Breast epithelium (tissue), 3 donors: ENCODE data around the gene TM9SF4.

Source experiments
- CTCF ChIP-seq, 3 donors: fragments of 450-650 bp; IDR thresholded peaks; one replicate each; pipeline ENCODE4 v1.5.1; 2016 to 2017; ENCODE audit warnings: antibody characterized with exemption in 3 of 3, mild to moderate bottlenecking in 3 of 3, moderate library complexity in 3 of 3
- POLR2A ChIP-seq: fragments of 450-650 bp; IDR thresholded peaks from one replicate; pipeline ENCODE4 v1.6.1; 2016; ENCODE audit warnings: antibody characterized with exemption, mild to moderate bottlenecking, moderate library complexity
- POLR2AphosphoS5 ChIP-seq, 3 donors: sonication (generic); formaldehyde crosslinking; IDR thresholded peaks; one replicate each; pipeline ENCODE4 v1.6.1; 2017; ENCODE audit warnings: antibody characterized with exemption in 3 of 3

GRCh38 chr20:32150291-32150848, 40.9 kb downstream of the TM9SF4 start:
- TF ChIP-seq POLR2A (no peak), POLR2AphosphoS5 (IDR thresholded peaks at IDR 0.05) (no peak), CTCF (IDR thresholded peaks at IDR 0.05) (no peak)
